DMS 273 treated with DMSO at 0.1 percent for 48 hours (cell line): ENCODE measurements around the gene MMP23B.
"Not testable (repeated sequence)": the region's sequence is repeated elsewhere in the genome, so short reads cannot be mapped to it uniquely, and the experiment has no call there.

ENCODE experiments used
- DNase-seq: peaks from one replicate; lab custom pipeline; 2025; lab: John Stamatoyannopoulos, UW

The MMP23B gene

GRCh38 chr1:1631782-1632420 lies at the start of gene MMP23B:
TSS of gene MMP23B (plus strand) at chr1:1632173. CDS start at chr1:1632219, 46 bp downstream.
- DNase-seq = no peak

- no peak for DNase-seq
Measured at GRCh38 chr1:1582585-1583346, 49.2 kb upstream of the MMP23B start.

- no peak for DNase-seq
Measured at GRCh38 chr1:1583347-1584010, 48.5 kb upstream of the MMP23B start.

GRCh38 chr1:1591452-1591851 lies 40.5 kb upstream of the MMP23B start:
- DNase-seq = no peak

- DNase-seq = no peak
Measured at GRCh38 chr1:1593834-1594601, 38.0 kb upstream of the MMP23B start.

GRCh38 chr1:1594602-1595260 lies 37.2 kb upstream of the MMP23B start:
- no peak for DNase-seq

- DNase-seq = not testable (repeated sequence)
Measured at GRCh38 chr1:1595341-1595740, 36.6 kb upstream of the MMP23B start.

- no peak for DNase-seq
Measured at GRCh38 chr1:1596493-1597274, 35.3 kb upstream of the MMP23B start.

- DNase-seq = no peak
Measured at GRCh38 chr1:1597275-1597930, 34.6 kb upstream of the MMP23B start.

GRCh38 chr1:1598051-1598719 lies 33.8 kb upstream of the MMP23B start:
- no peak for DNase-seq

GRCh38 chr1:1598720-1599029 lies 33.3 kb upstream of the MMP23B start:
- no peak for DNase-seq

- DNase-seq = no peak
Measured at GRCh38 chr1:1599030-1599934, 32.7 kb upstream of the MMP23B start.

GRCh38 chr1:1599935-1600860 lies 31.8 kb upstream of the MMP23B start, which contains the start of gene FNDC10:
TSS of gene FNDC10 (minus strand) at chr1:1600135. CDS start at chr1:1600015, 120 bp downstream.
- DNase-seq = no peak

- DNase-seq = no peak
Measured at GRCh38 chr1:1600861-1601563, 31.0 kb upstream of the MMP23B start.

GRCh38 chr1:1601564-1602303 lies 30.2 kb upstream of the MMP23B start:
- DNase-seq = no peak

GRCh38 chr1:1602304-1602967 lies 29.5 kb upstream of the MMP23B start:
- no peak for DNase-seq
